ENCODE results near the gene PRRC2C.
A peak's percentile ranks its signal among the peaks of the same experiment; 100 is the strongest.
"Not testable (repeated sequence)": the region's sequence is repeated elsewhere in the genome, so short reads cannot be mapped to it uniquely, and the experiment has no call there.

Gene PRRC2C

DNA sequence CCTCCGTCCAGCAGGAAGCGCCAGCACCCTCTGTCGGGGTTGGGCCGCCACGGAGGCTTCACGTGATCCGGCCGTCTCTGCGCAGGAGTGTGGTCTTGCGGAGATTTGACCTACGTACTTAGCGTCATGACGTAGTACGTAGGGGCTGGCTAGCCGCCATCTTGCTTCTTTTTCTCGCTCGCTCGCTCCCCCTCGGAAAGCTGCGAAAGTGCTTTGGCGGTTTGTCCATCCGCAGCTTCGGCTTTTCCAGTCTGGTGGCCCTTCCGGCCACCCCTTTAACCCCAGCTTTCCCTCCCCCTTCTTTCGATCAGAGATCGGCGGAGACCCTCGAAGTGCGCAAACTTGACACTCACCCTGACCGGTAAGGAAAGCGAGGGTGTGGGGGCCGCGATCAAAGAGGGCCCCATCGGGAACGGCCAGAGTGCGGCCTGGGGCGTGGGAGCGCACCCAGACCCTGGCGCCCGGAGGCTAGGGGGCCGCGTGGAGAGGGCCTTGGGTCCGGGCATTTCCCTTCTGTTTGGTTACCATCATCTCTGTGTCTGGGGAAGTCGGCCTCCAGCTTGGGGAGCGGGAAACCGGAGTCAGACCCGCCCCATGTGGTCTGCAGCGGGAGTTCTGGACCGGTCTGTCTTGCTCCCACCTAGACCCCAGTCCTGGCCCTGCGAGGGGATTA, at the start of gene PRRC2C:
Gene PRRC2C (plus strand): TSS at position 156 of the 673 bp plus-strand sequence. CDS start 26,559 bp downstream, outside the sequence.
- peak; percentile 83 to 94 (median 92) for DNase-seq

DNA sequence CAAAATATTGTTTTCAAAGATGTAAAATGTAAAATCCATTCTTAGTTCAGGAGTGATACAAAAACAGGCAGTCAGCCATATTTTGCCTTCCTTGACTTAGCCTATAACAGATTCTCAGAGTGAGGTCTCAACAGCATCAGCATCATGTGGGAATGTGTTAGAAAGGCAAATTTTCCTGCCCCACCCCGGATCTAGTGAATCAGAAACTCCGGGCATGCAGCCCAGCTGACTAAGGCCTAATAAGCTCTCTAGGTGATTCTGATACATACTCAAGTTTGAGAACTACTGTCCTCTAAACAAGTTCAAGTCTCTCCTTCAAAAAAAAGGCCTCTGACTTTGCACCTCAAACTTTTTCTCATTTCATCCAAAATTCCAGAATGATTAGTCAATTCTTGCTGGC, 46.9 kb upstream of the PRRC2C start:
- no peak for DNase-seq

DNA sequence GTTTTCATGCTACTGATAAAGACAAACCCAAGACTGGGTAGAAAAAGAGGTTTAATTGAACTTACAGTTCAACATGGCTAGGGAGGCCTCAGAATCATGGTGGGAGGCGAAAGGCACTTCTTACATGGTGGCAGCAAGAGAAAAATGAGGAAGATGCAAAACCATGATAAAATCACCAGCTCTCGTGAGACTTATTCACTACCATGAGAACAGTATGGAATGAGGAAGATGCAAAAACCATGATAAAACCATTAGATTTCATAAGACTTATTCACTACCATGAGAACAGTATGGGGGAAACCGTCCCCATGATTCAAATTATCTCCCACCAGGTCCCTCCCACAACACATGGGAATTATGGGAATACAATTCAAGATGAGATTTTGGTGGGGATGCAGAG, 45.1 kb upstream of the PRRC2C start:
- DNase-seq = not testable (repeated sequence)

GRCh38 chr1:171441278-171441895, 43.9 kb upstream of the PRRC2C start:
- not testable (repeated sequence) for DNase-seq

DNA sequence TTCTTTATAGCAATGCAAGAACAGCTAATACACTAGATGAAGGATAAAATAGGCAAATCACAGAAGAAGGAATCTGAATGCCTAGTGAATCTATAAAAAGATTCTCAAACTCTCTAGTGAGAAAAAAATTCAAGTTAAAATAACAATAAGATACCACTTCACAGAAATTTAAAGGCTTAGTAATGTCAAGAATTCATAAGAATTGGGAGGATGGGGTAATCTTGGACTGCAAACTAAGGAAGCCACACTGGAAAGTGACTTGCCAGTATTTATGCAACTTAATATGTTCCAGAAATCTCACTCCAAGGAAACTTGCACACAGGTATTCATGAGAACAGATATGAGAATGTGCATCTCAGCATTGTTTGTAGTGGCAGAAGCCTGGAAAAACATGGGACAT, 38.9 kb upstream of the PRRC2C start:
- no peak for DNase-seq

GRCh38 chr1:171455967-171456366, 29.4 kb upstream of the PRRC2C start:
- DNase-seq = no peak

- DNase-seq = no peak
These were observed 27.9 kb upstream of the PRRC2C start for GRCh38 chr1:171457412-171457811.

GRCh38 chr1:171460018-171460620, 25.2 kb upstream of the PRRC2C start:
- no peak for DNase-seq

DNA sequence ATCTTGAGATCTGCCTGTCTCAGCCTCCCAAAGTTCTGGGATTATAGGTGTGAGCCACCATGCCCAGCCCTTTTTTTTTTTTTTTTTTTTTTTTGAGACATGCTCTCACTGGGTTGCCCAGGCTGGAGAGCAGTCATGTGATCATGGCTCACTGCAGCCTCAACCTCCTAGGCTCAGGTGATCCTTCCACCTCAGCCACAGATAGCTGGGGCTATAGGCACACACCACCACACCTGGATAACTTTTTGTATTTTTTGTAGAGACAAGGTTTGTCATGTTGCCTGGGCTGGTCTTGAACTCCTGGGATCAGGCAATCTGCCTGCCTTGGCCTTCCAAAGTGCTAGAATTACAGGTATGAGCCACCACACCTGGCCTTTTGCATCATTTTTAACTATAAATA, 17.7 kb upstream of the PRRC2C start:
- DNase-seq = no peak

DNA sequence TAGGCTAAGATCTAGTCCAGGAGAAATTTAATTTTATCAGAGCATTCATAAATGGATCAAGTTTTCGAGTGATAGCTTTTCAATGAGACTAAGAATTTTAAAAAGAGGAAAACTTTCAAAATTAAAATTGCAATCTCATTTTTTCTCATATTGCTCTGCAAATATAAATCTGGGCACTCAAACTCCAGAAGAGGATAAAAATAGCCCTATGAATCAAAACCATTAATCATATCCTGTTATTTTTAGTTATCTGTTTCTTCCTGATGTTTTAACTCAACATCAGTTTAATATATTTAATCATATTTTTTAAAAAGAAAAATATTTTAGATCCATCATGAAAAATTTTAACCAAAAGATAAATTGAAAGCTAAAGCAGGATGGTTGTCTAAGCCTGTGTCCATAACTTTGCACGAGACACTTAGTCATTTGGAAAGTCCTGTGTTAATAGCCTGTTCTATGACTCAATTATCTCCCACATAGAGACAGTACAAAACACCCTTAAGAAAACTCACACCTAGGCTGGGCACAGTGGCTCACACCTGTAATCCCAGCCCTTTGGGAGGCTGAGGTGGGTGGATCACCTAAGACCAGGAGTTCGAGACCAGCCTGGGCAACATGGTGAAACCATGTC, 17.1 kb upstream of the PRRC2C start:
- no peak for DNase-seq

- no peak for DNase-seq
These were observed 14.6 kb upstream of the PRRC2C start for GRCh38 chr1:171470726-171471125.

GRCh38 chr1:171472183-171472647, 13.1 kb upstream of the PRRC2C start:
- no peak for DNase-seq

DNA sequence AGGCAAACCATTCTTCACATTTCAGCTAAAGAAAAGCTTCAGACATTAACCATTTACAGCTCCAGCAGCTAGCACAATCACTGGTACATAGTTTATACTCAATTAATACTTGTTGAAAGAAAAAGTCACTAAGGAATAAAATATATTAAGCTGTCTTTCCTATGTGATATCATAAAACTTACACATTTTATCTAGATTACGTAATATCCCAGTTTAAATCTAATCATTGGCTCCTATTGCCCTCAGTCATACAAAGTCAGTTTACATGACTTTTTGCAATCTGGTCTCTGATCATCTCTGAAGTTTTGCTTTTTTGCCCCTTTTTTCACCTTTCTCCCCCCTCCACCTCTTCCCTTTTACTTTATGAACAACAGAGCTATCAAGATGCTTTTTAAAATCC, 8.5 kb upstream of the PRRC2C start:
- DNase-seq = no peak

GRCh38 chr1:171477804-171478203, 7.5 kb upstream of the PRRC2C start:
- no peak for DNase-seq

GRCh38 chr1:171480035-171480434, 5.3 kb upstream of the PRRC2C start:
- DNase-seq = no peak

DNA sequence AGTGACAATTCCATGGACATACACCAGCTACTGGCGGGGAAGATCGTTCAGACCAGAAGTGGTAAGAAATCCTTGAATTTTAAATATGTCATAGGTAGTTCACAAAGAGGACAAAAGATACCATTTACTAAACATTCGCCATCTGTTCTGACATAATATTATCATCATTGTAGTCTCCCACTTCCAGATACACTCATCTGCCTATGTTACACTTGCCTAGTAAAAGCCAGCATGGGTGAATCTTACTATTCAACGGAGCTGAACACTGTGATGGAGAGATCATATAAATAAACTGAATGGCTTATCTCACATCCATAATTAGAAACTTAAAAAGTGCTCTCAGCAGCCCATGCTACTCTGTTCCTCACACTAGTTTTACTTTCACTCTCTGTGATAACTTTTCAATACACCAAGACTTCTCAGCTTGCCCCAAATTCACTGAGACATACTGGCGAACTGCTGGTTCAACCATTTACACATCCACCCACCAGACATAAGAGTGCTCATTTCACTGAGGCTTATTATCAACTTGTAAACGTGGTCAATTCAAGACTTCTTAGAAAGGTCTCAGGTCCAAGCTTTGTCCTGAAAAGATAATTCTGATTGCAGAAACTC, 463 bp upstream of the PRRC2C start:
- DNase-seq = no peak

DNA sequence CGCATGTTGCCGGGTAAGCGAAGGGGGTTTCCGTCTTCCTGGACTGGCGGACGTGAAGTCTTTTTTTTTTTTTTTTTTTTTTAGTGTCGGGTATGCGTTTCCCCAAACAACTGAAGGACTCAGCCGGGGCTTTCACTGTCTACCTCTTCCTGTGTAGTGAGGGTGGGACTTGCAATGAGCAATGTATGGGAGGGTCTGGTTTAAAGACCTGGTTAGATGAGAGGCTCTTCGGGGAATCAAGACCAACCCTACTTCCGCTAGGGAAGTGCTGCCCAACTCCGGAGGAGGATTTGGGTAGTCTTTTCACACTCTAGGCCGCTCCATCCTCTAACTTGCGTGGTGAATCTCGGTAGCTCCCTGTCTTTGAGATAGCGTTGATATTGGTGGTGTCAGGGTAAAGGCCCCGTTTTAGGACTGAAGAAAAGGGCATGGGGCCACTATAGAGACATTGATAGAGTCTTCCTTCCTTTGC, 754 bp downstream of the PRRC2C start:
- DNase-seq = peak in 5 of 6 experiments; percentile 75 to 84 (median 81)

GRCh38 chr1:171487038-171487437, 1.7 kb downstream of the PRRC2C start:
- no peak for DNase-seq

GRCh38 chr1:171488190-171488929, 3.0 kb downstream of the PRRC2C start:
- no peak for DNase-seq

DNA sequence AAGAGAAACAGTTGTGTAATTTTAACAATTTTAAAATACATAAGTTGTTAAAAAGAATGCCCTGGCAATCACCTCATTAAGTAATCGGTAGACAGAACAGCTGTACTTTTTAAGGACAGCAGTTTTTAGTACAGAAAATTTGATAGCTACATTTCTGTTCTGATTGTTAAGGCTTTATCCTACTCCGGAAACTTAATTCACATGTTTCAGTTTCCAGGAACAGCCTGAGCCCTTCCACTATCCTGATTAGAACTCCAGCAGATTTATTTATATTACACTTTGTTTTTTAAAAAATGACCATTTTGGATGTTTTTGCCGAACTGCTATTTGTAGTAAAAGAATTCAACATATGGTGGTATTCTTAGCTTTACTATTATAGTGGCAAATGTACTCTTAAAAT, 8.7 kb downstream of the PRRC2C start:
- DNase-seq = no peak

DNA sequence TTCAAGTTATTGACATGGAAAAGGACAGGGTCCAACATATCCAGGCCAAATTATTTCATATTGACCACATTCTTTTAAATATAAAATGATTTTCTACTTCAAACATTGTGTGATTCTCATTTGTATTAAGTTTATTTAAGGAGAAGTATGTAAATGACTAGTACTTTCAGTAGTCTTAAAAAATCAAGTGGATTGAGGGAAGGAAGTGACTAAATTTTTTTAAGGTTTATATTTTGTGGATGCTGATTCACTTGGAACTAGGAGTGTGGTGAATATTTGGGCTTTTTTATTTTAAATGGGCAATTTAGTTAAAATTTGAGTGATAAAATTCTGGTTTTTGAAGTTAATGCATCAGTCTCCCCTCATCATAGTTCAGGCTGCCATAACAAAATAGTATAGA, 10.1 kb downstream of the PRRC2C start:
- no peak for DNase-seq

DNA sequence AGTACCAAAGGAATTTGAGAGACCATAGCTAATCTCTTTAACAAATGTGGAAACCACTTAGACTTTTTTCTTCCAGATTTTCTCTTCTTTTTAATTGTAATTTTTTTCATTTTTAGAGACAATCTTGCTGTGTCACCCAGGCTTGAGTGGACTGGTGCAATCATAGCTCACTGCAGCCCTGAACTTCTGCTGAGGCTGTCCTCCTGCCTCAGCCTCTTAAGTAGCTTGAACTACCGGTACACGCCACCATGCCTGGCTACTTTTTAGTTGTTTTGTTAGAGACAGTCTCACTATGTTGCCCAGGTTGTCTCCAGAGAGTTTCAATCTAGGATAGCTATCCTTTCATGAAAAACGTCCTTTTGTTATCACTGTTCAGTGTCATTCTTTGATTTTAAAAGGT, 15.0 kb downstream of the PRRC2C start:
- DNase-seq = no peak
